GM12878 (cell line): ENCODE results near the gene ZNF785. TPM values are rescaled to one million over a fixed set of nuclear protein-coding genes. Genes with fewer than 3 reads are reported as not detected.
A peak's percentile ranks its signal among the peaks of the same experiment; 100 is the strongest.

ENCODE experiments used
- ATAC-seq: fragments of 200-7000 bp; cut with Tn5 transposase; 3 replicates; pipeline ENCODE4 v1.9.1; 2020; ENCODE audit warnings: mild to moderate bottlenecking, moderate library complexity
- BruUV-seq: library from RNA; stranded (reverse); fragments of 400-500 nt; replicated peaks from 2 replicates; lab custom pipeline; 2021; lab: Mats Ljungman, UMichigan
- CTCF ChIA-PET: fragments of 300-600 bp; sonication (Branson Sonifier 250); formaldehyde crosslinking; extraction: SDS; loops from one replicate; lab custom pipeline; 2021; ENCODE audit warnings: inconsistent platforms; lab: Yijun Ruan, JAX
- POLR2A ChIA-PET: fragments of 350-600 bp; formaldehyde crosslinking; extraction: SDS; loops from one replicate; lab custom pipeline; 2021; ENCODE audit warnings: inconsistent platforms; lab: Charles Lee
- RAD21 ChIA-PET: fragments of 300-600 bp; sonication (Branson Sonifier 250); formaldehyde crosslinking; loops from one replicate; lab custom pipeline; 2023; ENCODE audit warnings: antibody characterized with exemption; ENCODE audit not compliant: unreplicated experiment; lab: Charles Lee
- SMC1A ChIA-PET: fragments of 300-600 bp; sonication (Branson Sonifier 250); formaldehyde crosslinking; loops from one replicate; lab custom pipeline; 2023; ENCODE audit not compliant: unreplicated experiment, uncharacterized antibody; lab: Charles Lee
- DNase-seq: peaks from one replicate; pipeline ENCODE4 v3.0.0-alpha.2; 2011; ENCODE audit warnings: low read depth, low spot score
- FAIRE-seq: peaks from 3 replicates; lab custom pipeline; 2011; peaks lifted over from hg19 to GRCh38; lab: Jason Lieb, UNC
- H2AFZ ChIP-seq: 2 replicates; pipeline ENCODE4 v1.6.0; 2011; ENCODE audit warnings: low read depth, low read length, control low read depth; ENCODE audit not compliant: control insufficient read depth
- H3K27ac ChIP-seq: 2 replicates; pipeline ENCODE4 v1.5.1; 2011; ENCODE audit warnings: control low read depth; ENCODE audit not compliant: control insufficient read depth, insufficient read depth
- H3K27me3 ChIP-seq, 2 experiments: replicated peaks in 1 of 2; 2 replicates each; pipeline versions ENCODE4 v1.6.0 to v1.6.1; 2011; ENCODE audit warnings: low read length in 1 of 2; ENCODE audit not compliant: control insufficient read depth in 2 of 2, insufficient read depth in 2 of 2
- H3K36me3 ChIP-seq, 2 experiments: 2 replicates each; pipeline ENCODE4 v1.5.1; 2011; ENCODE audit warnings: low read length in 1 of 2; ENCODE audit not compliant: control insufficient read depth in 2 of 2, insufficient read depth in 2 of 2
- H3K4me1 ChIP-seq: 2 replicates; pipeline ENCODE4 v1.6.1; 2011; ENCODE audit warnings: mild to moderate bottlenecking, low read length, moderate library complexity, mixed read lengths; ENCODE audit not compliant: control insufficient read depth, insufficient read depth
- H3K4me2 ChIP-seq: 2 replicates; pipeline ENCODE4 v1.6.0; 2011; ENCODE audit warnings: control low read depth; ENCODE audit not compliant: control insufficient read depth, insufficient read depth
- H3K4me3 ChIP-seq: fragments of 200-600 bp; sonication (generic); 2 replicates; pipeline ENCODE4 v1.5.1; 2016
- H3K79me2 ChIP-seq: 2 replicates; pipeline ENCODE4 v1.6.0; 2011; ENCODE audit warnings: low read length; ENCODE audit not compliant: control insufficient read depth, insufficient read depth
- H3K9ac ChIP-seq: 2 replicates; pipeline ENCODE4 v1.8.0; 2011; ENCODE audit warnings: low read length, control low read depth, mixed read lengths; ENCODE audit not compliant: control insufficient read depth, insufficient read depth
- H3K9me3 ChIP-seq: replicated peaks from 3 replicates; pipeline ENCODE4 v1.5.1; 2011; ENCODE audit warnings: mild to moderate bottlenecking, low read length; ENCODE audit not compliant: control insufficient read depth, insufficient read depth
- H4K20me1 ChIP-seq: 2 replicates; pipeline ENCODE4 v1.6.0; 2011; ENCODE audit not compliant: control insufficient read depth, insufficient read depth
- BHLHE40 ChIP-seq, 2 experiments: fragments of 450-650 bp in 1 of 2; IDR thresholded peaks; 2 replicates each; pipeline ENCODE4 v1.6.1; 2011 to 2017; ENCODE audit warnings: low read depth in 2 of 2, borderline replicate concordance in 1 of 2, improper control_type of control experiment in 1 of 2, low read length in 1 of 2, mild to moderate bottlenecking in 1 of 2
- CBFB ChIP-seq: IDR thresholded peaks from 2 replicates; pipeline ENCODE4 v1.6.1; 2016; ENCODE audit warnings: antibody characterized with exemption, low read depth
- CEBPB ChIP-seq, 2 experiments: fragments of 150-350 bp in 1 of 2; IDR thresholded peaks; 2 replicates each; pipeline ENCODE4 v1.6.1; 2012 to 2014; ENCODE audit warnings: low read depth in 2 of 2, low read length in 2 of 2, borderline replicate concordance in 1 of 2, inconsistent platforms in 1 of 2
- ETV6 ChIP-seq, 2 experiments: fragments of 450-650 bp in 1 of 2; IDR thresholded peaks in 1 of 2; conservative IDR thresholded peaks in 1 of 2; 2 replicates each; pipeline ENCODE4 v1.6.1; 2014; ENCODE audit warnings: antibody characterized with exemption in 1 of 2, borderline replicate concordance in 1 of 2, low read depth in 1 of 2, mild to moderate bottlenecking in 1 of 2, moderate library complexity in 1 of 2
- GABPA ChIP-seq: IDR thresholded peaks from 2 replicates; pipeline ENCODE4 v1.6.1; 2014; ENCODE audit warnings: antibody characterized with exemption, low read depth, mild to moderate bottlenecking, inconsistent platforms
- JUNB ChIP-seq: IDR thresholded peaks from 2 replicates; pipeline ENCODE4 v1.6.1; 2016; ENCODE audit warnings: antibody characterized with exemption, mild to moderate bottlenecking
- MXI1 ChIP-seq: fragments of 150-350 bp; IDR thresholded peaks from 2 replicates; pipeline ENCODE4 v1.6.1; 2011; ENCODE audit warnings: low read depth, mild to moderate bottlenecking, inconsistent platforms, low read length, improper control_type of control experiment
- POLR2A ChIP-seq: IDR thresholded peaks from 2 replicates; pipeline ENCODE4 v1.6.1; 2011; ENCODE audit warnings: low read depth, mild to moderate bottlenecking, low read length
- RB1 ChIP-seq: fragments of 450-650 bp; formaldehyde crosslinking; IDR thresholded peaks from 2 replicates; pipeline ENCODE4 v1.6.1; 2017; ENCODE audit warnings: mild to moderate bottlenecking, borderline replicate concordance
- SIN3A ChIP-seq: IDR thresholded peaks from 2 replicates; pipeline ENCODE4 v1.6.1; 2012; ENCODE audit warnings: low read depth, low read length, improper control_type of control experiment
- SMARCA5 ChIP-seq: fragments of 450-650 bp; IDR thresholded peaks from 2 replicates; pipeline ENCODE4 v1.6.1; 2017; ENCODE audit warnings: mild to moderate bottlenecking
- SREBF2 ChIP-seq: IDR thresholded peaks from 2 replicates; pipeline ENCODE4 v1.6.1; 2012; ENCODE audit warnings: mild to moderate bottlenecking, low read length
- TCF12 ChIP-seq: IDR thresholded peaks from 2 replicates; pipeline ENCODE4 v1.6.1; 2011; ENCODE audit warnings: low read depth, mild to moderate bottlenecking, low read length
- TCF7 ChIP-seq: IDR thresholded peaks from 2 replicates; pipeline ENCODE4 v1.6.1; 2014; ENCODE audit warnings: antibody characterized with exemption, borderline replicate concordance
- ZNF217 ChIP-seq: fragments of 450-650 bp; IDR thresholded peaks from 2 replicates; pipeline ENCODE4 v1.6.1; 2017; ENCODE audit warnings: antibody characterized with exemption, mild to moderate bottlenecking
- ZNF622 ChIP-seq: fragments of 450-650 bp; IDR thresholded peaks from 2 replicates; pipeline ENCODE4 v1.6.1; 2017; ENCODE audit warnings: mild to moderate bottlenecking, inconsistent platforms
- WGBS: methylation state at CpG from one replicate; pipeline ENCODE4 v1.1.6; 2016; ENCODE audit warnings: low lambda C conversion rate; ENCODE audit not compliant: insufficient replicate concordance, insufficient coverage; ENCODE audit errors: missing lambda C conversion rate; 5-methylcytosine and 5-hydroxymethylcytosine counted together
- in situ Hi-C: fragments of 300-500 bp; cut with MboI; formaldehyde crosslinking; loops from 9 replicates; pipeline ENCODE4 v1.14.3; 2018; ENCODE audit warnings: mixed read lengths
- intact Hi-C: fragments of 100-400 bp; cut with micrococcal nuclease; formaldehyde crosslinking; loops from one replicate; pipeline ENCODE4 v1.14.2; 2022; ENCODE audit not compliant: unreplicated experiment
- polyA plus RNA-seq, 11 experiments: library from polyadenylated mRNA; depleted of rRNA in 4 of 11; unstranded in 6 of 11; stranded (reverse) in 5 of 11; fragments of >200 nt; fragmentation: Nextera tagmentation in 4 of 11; fragmentation: Illumina TruSeq in 1 of 11; extraction: Ambion mirVana in 4 of 11; extraction: Trizol in 1 of 11; gene quantifications; 1 replicate in 1 of 11; 2 replicates in 10 of 11; pipeline versions ENCODE4 v1.2.1 to v1.2.3, GENCODE V29; 2011 to 2016; ENCODE audit warnings: inconsistent platforms in 2 of 11, missing spikeins in 2 of 11, low read depth in 1 of 11
- total RNA-seq, 4 experiments: library from RNA; depleted of rRNA in 3 of 4; stranded (reverse); fragments of >200 nt in 3 of 4; fragmentation: Illumina TruSeq in 1 of 4; extraction: Trizol in 1 of 4; gene quantifications; 2 replicates each; pipeline versions ENCODE4 v1.2.1 to v1.2.3, GENCODE V29; 2013 to 2021
- TF ChIP-seq, protein P1 (sequence below): fragments of 450-650 bp; IDR thresholded peaks from 2 replicates; pipeline ENCODE4 v1.6.1; 2014; ENCODE audit warnings: mild to moderate bottlenecking
- TF ChIP-seq, protein P2 (sequence below): fragments of 450-650 bp; IDR thresholded peaks from 2 replicates; pipeline ENCODE4 v1.6.1; 2016; ENCODE audit warnings: mild to moderate bottlenecking
- TF ChIP-seq, protein P3 (sequence below): fragments of 450-650 bp; IDR thresholded peaks from 2 replicates; pipeline ENCODE4 v1.6.1; 2016; ENCODE audit warnings: mild to moderate bottlenecking

Gene ZNF785
- total and polyA plus RNA-seq, 10 of the 15 experiments (the other 5 are each of a cell fraction or from before 2014, with no cell fraction given), result 0.87 to 11.5 (median 7.5) TPM

DNA sequence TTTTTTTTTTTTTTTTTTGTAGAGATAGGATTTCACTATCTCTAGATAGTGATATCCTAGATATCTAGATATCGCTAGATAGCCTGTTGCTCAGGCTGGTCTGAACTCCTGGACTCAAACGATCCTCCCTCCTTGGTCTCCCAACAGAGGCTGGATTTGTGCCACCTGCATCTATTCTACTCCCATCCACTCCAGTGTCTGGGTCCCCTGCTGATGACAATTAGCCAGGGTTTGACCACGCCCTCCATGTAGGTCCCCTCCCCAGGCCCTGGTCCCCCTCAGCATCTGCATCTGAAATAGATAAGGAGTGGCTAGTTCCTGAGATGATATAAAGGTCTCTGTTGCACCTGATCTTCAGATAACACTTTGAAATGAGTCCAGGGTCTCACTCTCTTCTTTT, 16.2 kb downstream of the ZNF785 start (continued):
- no peak for TF ChIP-seq CEBPB (IDR thresholded peaks at IDR 0.05; ENCODE audit: borderline replicate concordance in 1 of 2, low read depth in 2 of 2, low read length in 2 of 2)
- TF ChIP-seq TCF7, result no peak
- TF ChIP-seq ZNF622, result no peak
- TF ChIP-seq, protein P1, sequence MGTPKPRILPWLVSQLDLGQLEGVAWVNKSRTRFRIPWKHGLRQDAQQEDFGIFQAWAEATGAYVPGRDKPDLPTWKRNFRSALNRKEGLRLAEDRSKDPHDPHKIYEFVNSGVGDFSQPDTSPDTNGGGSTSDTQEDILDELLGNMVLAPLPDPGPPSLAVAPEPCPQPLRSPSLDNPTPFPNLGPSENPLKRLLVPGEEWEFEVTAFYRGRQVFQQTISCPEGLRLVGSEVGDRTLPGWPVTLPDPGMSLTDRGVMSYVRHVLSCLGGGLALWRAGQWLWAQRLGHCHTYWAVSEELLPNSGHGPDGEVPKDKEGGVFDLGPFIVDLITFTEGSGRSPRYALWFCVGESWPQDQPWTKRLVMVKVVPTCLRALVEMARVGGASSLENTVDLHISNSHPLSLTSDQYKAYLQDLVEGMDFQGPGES, result no peak

DNA sequence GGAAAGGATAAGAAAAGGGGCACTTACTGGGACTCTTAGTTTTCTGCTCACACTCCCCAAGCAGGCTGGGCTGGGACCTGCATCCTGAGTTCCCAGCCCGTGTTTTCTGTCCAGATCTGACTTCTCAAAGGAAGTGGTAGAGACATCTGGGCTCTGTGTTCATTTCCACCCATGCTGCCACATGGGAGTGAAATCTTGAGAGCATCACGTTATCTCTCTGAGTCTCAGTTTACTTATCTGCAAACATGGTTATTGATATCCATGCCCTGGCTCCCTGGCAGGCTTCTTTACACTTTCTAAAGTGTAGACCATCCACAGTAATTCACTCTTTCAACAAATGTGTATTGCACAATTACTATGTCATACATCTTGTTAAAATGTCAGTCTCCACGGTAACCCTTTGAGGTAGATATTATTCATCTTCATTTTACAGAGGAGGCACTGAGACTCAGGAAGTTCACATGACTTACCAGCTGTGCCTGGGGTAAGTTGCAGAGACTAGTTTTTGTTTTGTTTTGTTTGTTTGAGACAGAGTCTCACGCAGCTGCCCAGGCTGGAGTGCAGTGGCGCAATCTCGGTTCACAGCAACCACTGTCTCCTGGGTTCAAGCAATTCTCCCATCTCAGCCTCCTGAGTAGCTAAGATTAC, 17.4 kb downstream of the ZNF785 start:
- under 1% methylated on average over 6 of the region's 6 CpGs for WGBS
- H3K4me2 ChIP-seq, result peak overlapping the region; percentile 89
- no peak overlapping the region for H3K4me3 ChIP-seq
- in situ Hi-C loops, result no loop called here
- H3K27me3 ChIP-seq, result no peaks in the 10 kb centered on the region
- H3K9me3 ChIP-seq, result no peaks in the 10 kb centered on the region
- BruUV-seq, result no TSS peak
- ChIA-PET SMC1A (interaction anchor here (0.7 to 1.9 kb wide), 7 partner anchors 10 to 138 kb away, joined by 3 to 12 read pairs (median 3); partner anchors contain the start of genes DCTPP1 and ZNF764), CTCF (interaction anchor here (0.5 to 2.6 kb wide), 6 partner anchors 10 to 138 kb away, joined by 3 to 19 read pairs (median 4); partner anchors contain the start of genes DCTPP1 and ZNF764), RAD21 (interaction anchor here (0.6 to 4.4 kb wide), 8 partner anchors 10 to 160 kb away, joined by 3 to 22 read pairs (median 3); partner anchors contain the start of genes DCTPP1, ZNF747 and ZNF764), POLR2A (interaction anchor here (0.6 to 1.7 kb wide), 10 partner anchors 10 to 146 kb away, joined by 3 to 10 read pairs (median 4); partner anchors contain the start of genes PRR14 and ZNF764)
- no peaks in the 10 kb centered on the region; a peak in 2 of 4 replicates for H3K36me3 ChIP-seq
- no peaks in the 10 kb centered on the region for H4K20me1 ChIP-seq
- H3K4me1 ChIP-seq, result peaks cover 27% of the 10 kb centered on the region
- DNase-seq, result peak; percentile 66
- intact Hi-C loops, result no loop called here
- peaks cover 11% of the 10 kb centered on the region for H3K79me2 ChIP-seq
- ATAC-seq, result peak; percentile 54
- peak; percentile 97 for FAIRE-seq
- H3K9ac ChIP-seq, result peak overlapping the region; percentile 35
- H3K27ac ChIP-seq, result peak overlapping the region; percentile 78
- peak overlapping the region; percentile 74 for H2AFZ ChIP-seq
- TF ChIP-seq GABPA (no peak), SMARCA5 (no peak), TCF12 (peak; percentile 60; the same call in 1 of the 2 replicates), MXI1 (no peak), TCF7 (no peak), RB1 (no peak), JUNB (0 out of 2 replicates have a peak, but pooled peaks have one; percentile 9), ZNF217 (no peak), SIN3A (no peak), SREBF2 (no peak), POLR2A (peak; percentile 31; the same call in 1 of the 2 replicates), CBFB (no peak), ETV6 (conservative IDR thresholded peaks at IDR 0.05 in 1 of 2, IDR thresholded peaks at IDR 0.05 in 1 of 2; ENCODE audit: borderline replicate concordance in 1 of 2, low read depth in 1 of 2) (no peak), BHLHE40 (IDR thresholded peaks at IDR 0.05; ENCODE audit: borderline replicate concordance in 1 of 2, low read depth in 2 of 2, low read length in 1 of 2) (peak in 1 of 2 experiments; percentile 60; a peak in 2 of 4 replicates)
- TF ChIP-seq, protein P2, sequence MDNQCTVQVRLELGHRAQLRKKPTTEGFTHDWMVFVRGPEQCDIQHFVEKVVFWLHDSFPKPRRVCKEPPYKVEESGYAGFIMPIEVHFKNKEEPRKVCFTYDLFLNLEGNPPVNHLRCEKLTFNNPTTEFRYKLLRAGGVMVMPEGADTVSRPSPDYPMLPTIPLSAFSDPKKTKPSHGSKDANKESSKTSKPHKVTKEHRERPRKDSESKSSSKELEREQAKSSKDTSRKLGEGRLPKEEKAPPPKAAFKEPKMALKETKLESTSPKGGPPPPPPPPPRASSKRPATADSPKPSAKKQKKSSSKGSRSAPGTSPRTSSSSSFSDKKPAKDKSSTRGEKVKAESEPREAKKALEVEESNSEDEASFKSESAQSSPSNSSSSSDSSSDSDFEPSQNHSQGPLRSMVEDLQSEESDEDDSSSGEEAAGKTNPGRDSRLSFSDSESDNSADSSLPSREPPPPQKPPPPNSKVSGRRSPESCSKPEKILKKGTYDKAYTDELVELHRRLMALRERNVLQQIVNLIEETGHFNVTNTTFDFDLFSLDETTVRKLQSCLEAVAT, result 0 out of 2 replicates have a peak, but pooled peaks have one; percentile 26
- TF ChIP-seq, protein P3, sequence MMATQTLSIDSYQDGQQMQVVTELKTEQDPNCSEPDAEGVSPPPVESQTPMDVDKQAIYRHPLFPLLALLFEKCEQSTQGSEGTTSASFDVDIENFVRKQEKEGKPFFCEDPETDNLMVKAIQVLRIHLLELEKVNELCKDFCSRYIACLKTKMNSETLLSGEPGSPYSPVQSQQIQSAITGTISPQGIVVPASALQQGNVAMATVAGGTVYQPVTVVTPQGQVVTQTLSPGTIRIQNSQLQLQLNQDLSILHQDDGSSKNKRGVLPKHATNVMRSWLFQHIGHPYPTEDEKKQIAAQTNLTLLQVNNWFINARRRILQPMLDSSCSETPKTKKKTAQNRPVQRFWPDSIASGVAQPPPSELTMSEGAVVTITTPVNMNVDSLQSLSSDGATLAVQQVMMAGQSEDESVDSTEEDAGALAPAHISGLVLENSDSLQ, result peak; percentile 88
